ENCODE results near the gene ADGRV1. TPM values are rescaled to one million over a fixed set of nuclear protein-coding genes. Genes with fewer than 3 reads are reported as not detected.

The ADGRV1 gene
- polyA plus RNA-seq, 5 donors, result 11.8 to 18.9 (median 15.5) TPM

DNA sequence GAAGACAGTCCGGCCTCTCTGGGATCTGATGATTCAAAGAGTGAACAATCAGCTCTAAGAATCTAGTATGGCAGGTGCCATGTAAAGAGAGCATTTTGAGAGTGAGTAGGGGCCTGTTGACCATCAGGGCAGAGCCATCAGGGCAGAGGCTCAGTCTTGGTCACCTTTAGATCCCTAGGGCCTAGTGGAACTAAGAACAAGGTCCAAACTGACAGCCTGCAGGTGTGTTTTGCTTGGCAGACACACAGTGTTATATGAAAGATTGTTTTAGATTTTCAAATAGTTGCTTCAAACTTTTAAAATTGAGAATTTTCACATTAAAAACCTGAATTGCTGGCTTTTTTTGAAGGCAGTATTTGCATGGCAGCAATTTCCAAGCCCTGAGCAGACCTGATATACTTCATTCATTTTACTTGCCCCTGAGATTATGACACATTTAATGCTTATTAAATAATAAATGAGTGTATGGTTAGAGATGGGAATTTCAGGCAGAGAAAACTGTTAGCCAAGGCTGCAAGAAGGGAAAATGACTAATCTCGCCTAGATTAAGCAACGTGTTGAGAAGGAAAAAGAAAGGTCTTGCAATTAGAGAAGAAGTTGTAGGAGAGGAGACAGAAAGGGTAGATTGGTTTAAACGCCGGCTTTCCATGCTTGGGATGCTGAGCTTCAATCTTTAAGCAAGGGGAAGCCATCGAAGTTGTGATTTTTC is 544.9 kb downstream of the ADGRV1 start:
- DNase-seq, result no peak

DNA sequence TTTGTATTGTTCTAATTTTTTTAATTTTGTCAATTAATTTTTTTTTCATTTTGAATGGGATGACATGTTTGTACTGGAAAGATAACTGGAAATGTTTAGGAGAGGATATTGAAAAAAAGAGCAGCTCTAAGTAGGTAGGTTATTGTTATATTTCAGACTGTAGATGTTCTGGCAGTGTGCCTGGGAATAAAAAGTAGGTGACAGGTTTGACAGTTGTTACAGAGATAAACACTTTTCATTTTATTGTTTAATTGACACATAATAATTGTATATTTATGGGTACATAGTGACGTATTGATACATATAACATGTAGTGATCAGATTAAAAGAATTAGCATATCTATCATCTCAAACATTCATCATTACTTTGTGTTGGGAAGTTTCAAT is 545.5 kb downstream of the ADGRV1 start:
- no peak for DNase-seq

- DNase-seq, result no peak
Measured at GRCh38 chr5:91106842-91107511, 548.4 kb downstream of the ADGRV1 start.

GRCh38 chr5:91109634-91110033 is 551.0 kb downstream of the ADGRV1 start:
- DNase-seq, result no peak

GRCh38 chr5:91110686-91111085 is 552.1 kb downstream of the ADGRV1 start:
- no peak for DNase-seq

- DNase-seq, result no peak
Measured at GRCh38 chr5:91111473-91112238, 553.1 kb downstream of the ADGRV1 start.

GRCh38 chr5:91114658-91115057 is 556.1 kb downstream of the ADGRV1 start:
- DNase-seq, result no peak

DNA sequence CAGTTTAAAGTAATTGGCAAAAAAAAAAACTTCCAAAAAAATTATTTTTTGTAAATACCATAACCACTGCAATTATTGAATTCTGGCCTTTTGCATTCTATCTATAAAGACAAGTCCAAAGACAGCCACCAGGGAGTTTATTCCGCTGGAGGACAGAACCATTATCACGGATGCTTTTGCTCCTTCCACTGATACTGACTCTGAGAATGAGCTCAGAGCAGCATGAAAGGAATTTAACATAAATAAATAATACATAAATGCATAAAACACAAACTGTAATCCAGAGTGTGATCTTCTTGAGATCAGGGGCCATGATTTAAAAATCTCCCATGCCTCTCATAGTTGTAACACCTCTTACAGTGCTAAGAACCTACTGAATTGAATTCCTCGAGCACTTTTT is 559.8 kb downstream of the ADGRV1 start:
- DNase-seq, result no peak

GRCh38 chr5:91118796-91119195 is 560.2 kb downstream of the ADGRV1 start:
- no peak for DNase-seq

DNA sequence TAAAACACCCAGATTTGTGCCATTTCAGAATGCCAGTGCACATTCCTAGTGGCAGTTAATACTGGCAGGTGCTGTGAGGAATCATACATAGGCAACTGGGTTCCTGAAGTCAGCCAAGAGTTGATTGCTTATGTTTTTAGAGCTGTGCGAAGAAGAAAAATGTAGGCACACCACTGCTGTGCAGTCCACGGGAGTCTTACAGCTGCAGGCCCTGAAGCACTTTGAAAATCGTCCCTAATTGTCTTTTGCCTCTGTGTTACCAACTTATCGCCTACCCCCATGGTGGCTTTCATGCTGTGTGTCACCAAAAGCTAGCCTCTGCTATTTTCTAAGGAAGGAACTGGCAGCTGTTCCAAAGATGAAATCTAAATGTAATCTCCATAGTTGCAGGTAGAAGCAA is 560.6 kb downstream of the ADGRV1 start:
- no peak for DNase-seq

- DNase-seq, result no peak
Measured at GRCh38 chr5:91119981-91120850, 561.6 kb downstream of the ADGRV1 start.

DNA sequence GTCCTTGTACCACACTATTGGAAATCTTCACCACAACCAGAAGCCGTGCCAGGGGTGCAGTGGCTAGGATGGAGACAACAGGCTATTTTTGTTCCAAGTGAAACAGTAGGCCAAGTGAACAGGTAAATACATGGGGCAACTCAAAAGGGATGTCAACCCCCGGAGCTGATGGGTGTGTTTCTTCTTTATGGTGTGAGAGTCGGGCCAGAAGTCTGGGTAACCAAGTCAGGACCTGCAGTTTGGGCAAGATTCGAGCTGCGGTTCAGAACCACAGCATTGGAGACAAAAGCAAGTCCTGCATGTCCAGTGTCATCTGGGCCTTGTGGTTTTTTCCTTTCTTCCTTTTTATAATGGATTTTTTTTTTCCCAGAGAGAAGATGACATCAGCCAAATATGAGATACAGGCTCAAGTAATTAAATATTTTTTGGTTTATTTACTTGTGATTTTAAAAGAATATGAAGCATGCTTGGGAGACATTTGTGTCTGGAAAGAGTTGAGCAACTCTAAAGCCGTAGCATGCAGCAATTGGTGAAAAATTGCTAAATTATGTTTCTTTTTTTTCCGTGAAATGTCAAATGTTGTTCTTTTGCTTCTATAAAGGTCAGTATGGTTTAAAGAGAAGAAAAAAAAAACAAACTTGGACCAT is 562.9 kb downstream of the ADGRV1 start:
- no peak for DNase-seq

DNA sequence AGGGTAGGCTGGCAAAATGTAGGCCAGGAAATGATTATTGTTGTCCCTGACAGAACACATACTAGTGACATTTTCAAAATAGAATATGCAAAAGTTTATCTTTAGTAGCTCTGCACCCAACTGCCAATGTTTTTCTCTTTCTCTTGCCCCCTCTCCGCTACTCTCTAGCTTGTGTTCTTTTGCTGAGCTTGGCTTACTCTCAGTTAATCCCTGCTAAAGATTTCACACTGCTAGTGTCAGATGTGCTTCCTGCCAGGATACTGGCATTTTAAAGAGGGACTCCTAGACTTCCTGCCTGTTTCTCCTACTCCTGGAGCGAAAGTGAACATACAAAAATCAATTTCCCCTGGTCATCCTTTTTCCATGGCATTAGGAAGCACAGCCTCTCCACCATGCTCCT is 564.1 kb downstream of the ADGRV1 start:
- no peak for DNase-seq

DNA sequence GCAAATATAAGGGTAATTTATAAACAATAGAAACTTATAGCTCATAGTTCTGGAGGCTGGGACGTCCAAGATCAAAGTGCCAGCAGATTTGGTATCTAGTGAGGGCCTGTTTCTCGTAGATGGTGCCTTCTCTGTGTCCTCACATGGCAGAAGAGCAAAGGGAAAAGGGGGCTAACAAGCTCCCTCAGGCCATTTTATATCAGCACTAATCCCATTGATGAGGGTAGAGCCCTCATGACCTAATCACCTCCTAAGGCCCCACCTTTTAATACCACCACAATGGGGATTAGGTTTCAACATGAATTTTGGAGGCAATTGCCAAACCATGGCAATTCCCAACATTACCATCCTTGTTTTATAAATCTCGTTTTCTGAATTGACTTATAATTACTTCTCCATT is 564.7 kb downstream of the ADGRV1 start:
- no peak for DNase-seq

DNA sequence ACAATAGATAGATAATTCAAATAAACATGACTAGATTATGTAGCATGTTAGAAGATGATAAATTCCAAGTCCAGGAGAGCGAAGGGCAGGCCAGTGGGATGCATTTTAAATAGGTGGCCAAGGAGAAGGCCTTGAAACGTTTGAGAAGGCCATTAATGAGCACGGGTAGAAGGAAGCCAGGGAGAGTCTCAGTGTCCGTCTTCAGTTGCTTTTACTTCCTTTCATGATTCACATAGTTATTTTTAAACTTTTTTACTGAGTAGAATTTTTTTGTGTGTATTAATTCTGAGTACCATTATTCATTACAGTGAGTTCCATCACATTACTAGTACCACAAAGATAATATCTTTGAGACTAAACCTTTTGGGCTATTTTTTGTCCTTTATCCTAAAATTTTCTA is 565.3 kb downstream of the ADGRV1 start:
- no peak for DNase-seq

DNA sequence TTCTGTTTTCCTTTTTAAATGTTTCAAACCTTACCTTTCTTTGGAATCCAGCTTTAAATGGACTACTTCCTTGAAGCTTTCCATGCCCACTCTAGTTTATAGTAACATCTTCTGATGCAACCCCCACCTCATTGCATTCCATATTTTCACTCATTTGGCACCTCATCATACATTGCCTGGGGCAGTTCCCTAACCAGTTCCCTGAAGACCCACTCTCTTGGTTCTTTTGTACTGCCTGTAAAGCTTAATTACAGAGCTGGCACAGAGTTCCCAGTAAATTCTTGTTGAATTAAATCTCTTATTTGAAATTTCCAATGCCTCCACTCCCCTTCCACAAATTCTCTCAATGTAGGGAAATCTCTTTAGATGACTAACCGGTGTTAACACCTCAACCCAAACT is 567.3 kb downstream of the ADGRV1 start:
- no peak for DNase-seq

DNA sequence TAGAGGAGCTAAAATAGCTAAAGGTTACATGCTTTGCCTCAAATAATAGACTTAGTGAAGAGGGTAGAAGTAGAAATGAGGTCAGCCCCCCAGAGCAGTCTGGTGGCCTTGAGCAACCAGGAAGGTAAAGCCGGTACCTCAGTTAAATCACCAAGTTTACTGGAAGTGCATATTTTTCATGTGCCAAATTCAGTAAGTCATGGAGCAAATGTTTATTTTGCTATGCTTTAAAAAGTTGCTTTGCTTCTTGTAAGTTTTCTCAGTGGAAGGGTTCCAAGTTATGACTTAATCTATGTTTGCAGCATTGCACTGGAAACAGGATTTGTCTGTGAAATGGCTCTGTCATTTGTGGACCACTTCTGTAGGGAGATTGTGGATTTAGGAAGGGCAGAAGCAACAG is 567.9 kb downstream of the ADGRV1 start:
- peak; percentile 70 to 77 for DNase-seq

DNA sequence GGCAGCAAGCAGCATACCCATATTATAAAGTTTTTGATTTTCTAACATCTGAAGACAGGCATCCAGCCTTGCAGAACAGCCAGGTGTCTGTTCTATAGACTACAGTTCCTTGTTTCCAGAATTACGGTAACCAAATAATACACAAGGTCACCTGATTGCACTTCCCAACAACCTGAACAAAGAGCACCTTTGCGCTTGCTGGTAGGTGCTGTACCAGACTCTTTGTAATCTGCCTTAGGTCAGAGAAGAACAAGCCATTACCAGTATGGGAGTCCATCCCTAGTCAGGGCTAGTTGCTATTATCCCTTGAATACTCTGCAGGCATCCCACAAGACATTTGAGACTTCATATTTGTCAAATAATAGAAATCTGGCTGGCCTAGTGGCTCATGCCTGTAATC is 568.3 kb downstream of the ADGRV1 start:
- DNase-seq, result no peak

DNA sequence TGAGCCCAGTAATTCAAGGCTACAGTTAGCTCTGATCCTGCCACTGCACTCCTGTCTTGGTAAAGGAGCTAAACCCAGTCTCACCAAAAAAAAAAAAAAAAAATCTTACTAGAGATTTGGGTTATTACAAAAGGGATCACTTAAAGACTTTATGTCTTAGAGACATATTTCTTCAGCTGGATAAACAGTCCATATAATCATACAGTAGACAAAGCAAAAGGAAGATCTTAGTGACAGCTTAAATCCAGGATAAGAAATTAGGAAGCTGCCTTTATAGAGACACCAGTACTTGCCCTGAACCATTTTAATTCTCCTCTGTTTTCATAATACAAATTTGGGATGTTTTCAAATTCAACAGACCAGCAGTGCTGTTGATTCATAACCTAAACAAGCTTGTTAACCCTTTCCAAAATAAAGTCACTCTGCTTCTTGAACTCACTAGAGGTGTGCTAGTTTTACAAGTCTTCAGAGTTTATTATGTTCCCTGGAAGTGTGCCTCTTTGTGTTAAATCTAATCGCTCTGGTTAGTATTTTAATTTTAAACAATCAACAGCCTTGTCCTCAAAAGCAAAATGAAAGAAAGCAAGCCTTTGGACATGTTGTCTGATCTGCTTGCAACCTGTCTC is 569.0 kb downstream of the ADGRV1 start:
- no peak for DNase-seq

GRCh38 chr5:91128604-91129003 is 570.0 kb downstream of the ADGRV1 start:
- no peak for DNase-seq

GRCh38 chr5:91129748-91130147 is 571.2 kb downstream of the ADGRV1 start:
- no peak for DNase-seq
